Effector memory CD4-positive, alpha-beta T cell (primary cell): Measurements from ENCODE around the gene SLC44A1.

Experiments used
- DNase-seq, 3 donors: peaks; one replicate each; pipeline ENCODE4 v3.0.0-alpha.2; 2020
- H3K27ac ChIP-seq: 2 replicates; pipeline ENCODE4 v1.7.0; 2013; ENCODE audit warnings: mild to moderate bottlenecking, low read length, moderate library complexity; ENCODE audit not compliant: insufficient read depth, poor library complexity, severe bottlenecking
- H3K27me3 ChIP-seq: replicated peaks from 2 replicates; pipeline ENCODE4 v1.7.0; 2013; ENCODE audit warnings: mild to moderate bottlenecking, low read length; ENCODE audit not compliant: insufficient read depth, control insufficient read depth, poor library complexity, severe bottlenecking
- H3K36me3 ChIP-seq: 2 replicates; pipeline ENCODE4 v1.7.0; 2013; ENCODE audit warnings: mild to moderate bottlenecking, low read length, moderate library complexity; ENCODE audit not compliant: control insufficient read depth, insufficient read depth
- H3K4me1 ChIP-seq: 2 replicates; pipeline ENCODE4 v1.7.0; 2013; ENCODE audit warnings: low read length, mild to moderate bottlenecking; ENCODE audit not compliant: control insufficient read depth, insufficient read depth, poor library complexity, severe bottlenecking
- H3K4me3 ChIP-seq: 2 replicates; pipeline ENCODE4 v1.7.0; 2013; ENCODE audit warnings: low read length, low read depth, mild to moderate bottlenecking; ENCODE audit not compliant: insufficient read depth, poor library complexity, severe bottlenecking
- H3K9me3 ChIP-seq: 2 replicates; pipeline ENCODE4 v1.7.0; 2013; ENCODE audit warnings: mild to moderate bottlenecking, low read length, moderate library complexity; ENCODE audit not compliant: control insufficient read depth

SLC44A1 gene

GRCh38 chr9:105241356-105242043, 3.0 kb upstream of the SLC44A1 start:
- H3K4me1 ChIP-seq, result peaks cover 14% of the 10 kb centered on the region
- H3K27me3 ChIP-seq, result no peaks in the 10 kb centered on the region
- no peak overlapping the region for H3K27ac ChIP-seq
- DNase-seq, result no peak
- no peak overlapping the region for H3K4me3 ChIP-seq
- H3K9me3 ChIP-seq, result no peaks in the 10 kb centered on the region
- H3K36me3 ChIP-seq, result no peaks in the 10 kb centered on the region

GRCh38 chr9:105242062-105242461, 2.4 kb upstream of the SLC44A1 start:
- H3K27ac ChIP-seq, result no peak overlapping the region
- H3K36me3 ChIP-seq, result no peaks in the 10 kb centered on the region
- H3K4me1 ChIP-seq, result peaks cover 14% of the 10 kb centered on the region
- H3K9me3 ChIP-seq, result no peaks in the 10 kb centered on the region
- no peaks in the 10 kb centered on the region for H3K27me3 ChIP-seq
- DNase-seq, result no peak
- no peak overlapping the region for H3K4me3 ChIP-seq

- H3K27ac ChIP-seq, result no peak overlapping the region
- H3K4me3 ChIP-seq, result no peak overlapping the region
- no peaks in the 10 kb centered on the region for H3K27me3 ChIP-seq
- no peaks in the 10 kb centered on the region for H3K9me3 ChIP-seq
- no peaks in the 10 kb centered on the region for H3K36me3 ChIP-seq
- DNase-seq, result no peak
- H3K4me1 ChIP-seq, result peaks cover 14% of the 10 kb centered on the region
Measured at GRCh38 chr9:105242557-105242956, 1.9 kb upstream of the SLC44A1 start.

GRCh38 chr9:105243015-105243686, 1.3 kb upstream of the SLC44A1 start:
- no peaks in the 10 kb centered on the region for H3K9me3 ChIP-seq
- H3K4me1 ChIP-seq, result peaks cover 14% of the 10 kb centered on the region
- H3K27ac ChIP-seq, result no peak overlapping the region
- no peak for DNase-seq
- H3K27me3 ChIP-seq, result no peaks in the 10 kb centered on the region
- no peak overlapping the region for H3K4me3 ChIP-seq
- H3K36me3 ChIP-seq, result no peaks in the 10 kb centered on the region

- no peak for DNase-seq
- H3K9me3 ChIP-seq, result no peaks in the 10 kb centered on the region
- H3K4me1 ChIP-seq, result peaks cover 14% of the 10 kb centered on the region
- H3K27ac ChIP-seq, result peak overlapping the region; percentile 63
- H3K36me3 ChIP-seq, result no peaks in the 10 kb centered on the region
- H3K27me3 ChIP-seq, result no peaks in the 10 kb centered on the region
- H3K4me3 ChIP-seq, result peak overlapping the region; percentile 76
Measured at GRCh38 chr9:105244734-105245028, 230 bp downstream of the SLC44A1 start.

GRCh38 chr9:105245029-105245890, 809 bp downstream of the SLC44A1 start:
- H3K4me3 ChIP-seq, result peak overlapping the region; percentile 76
- no peaks in the 10 kb centered on the region for H3K36me3 ChIP-seq
- peak overlapping the region; percentile 63 for H3K27ac ChIP-seq
- no peaks in the 10 kb centered on the region for H3K9me3 ChIP-seq
- peaks cover 14% of the 10 kb centered on the region for H3K4me1 ChIP-seq
- peak; percentile 23 to 31 (median 24) for DNase-seq
- no peaks in the 10 kb centered on the region for H3K27me3 ChIP-seq

- H3K27me3 ChIP-seq, result no peaks in the 10 kb centered on the region
- peaks cover 14% of the 10 kb centered on the region for H3K4me1 ChIP-seq
- H3K9me3 ChIP-seq, result no peaks in the 10 kb centered on the region
- peak overlapping the region; percentile 76 for H3K4me3 ChIP-seq
- H3K27ac ChIP-seq, result peak overlapping the region; percentile 63
- no peak for DNase-seq
- no peaks in the 10 kb centered on the region for H3K36me3 ChIP-seq
Measured at GRCh38 chr9:105245891-105246161, 1.4 kb downstream of the SLC44A1 start.

- H3K4me3 ChIP-seq, result no peak overlapping the region
Measured at GRCh38 chr9:105246656-105247173, 2.3 kb downstream of the SLC44A1 start.

GRCh38 chr9:105248691-105249090, 4.2 kb downstream of the SLC44A1 start:
- H3K27me3 ChIP-seq, result no peaks in the 10 kb centered on the region
- no peaks in the 10 kb centered on the region for H3K9me3 ChIP-seq
- H3K27ac ChIP-seq, result no peak overlapping the region
- H3K36me3 ChIP-seq, result no peaks in the 10 kb centered on the region
- H3K4me3 ChIP-seq, result no peak overlapping the region
- no peak for DNase-seq
- H3K4me1 ChIP-seq, result peaks cover 14% of the 10 kb centered on the region

More at GRCh38 chr9:105246656-105247173, 2.3 kb downstream of the SLC44A1 start:
- no peak for DNase-seq
- Histone ChIP-seq H3K36me3 (no peaks in the 10 kb centered on the region), H3K9me3 (no peaks in the 10 kb centered on the region), H3K4me1 (peaks cover 14% of the 10 kb centered on the region), H3K27me3 (no peaks in the 10 kb centered on the region), H3K27ac (no peak overlapping the region)

- Histone ChIP-seq H3K36me3 (no peaks in the 10 kb centered on the region), H3K4me3 (no peak overlapping the region), H3K27me3 (no peaks in the 10 kb centered on the region), H3K4me1 (no peaks in the 10 kb centered on the region), H3K9me3 (no peaks in the 10 kb centered on the region), H3K27ac (no peak overlapping the region)
- DNase-seq, result no peak
Measured at GRCh38 chr9:105251133-105251532, 6.7 kb downstream of the SLC44A1 start.
